Spleen (tissue), 7 donors: ENCODE data around the gene IBA57.
"Not testable (repeated sequence)": the region's sequence is repeated elsewhere in the genome, so short reads cannot be mapped to it uniquely, and the experiment has no call there.

Experiments used
- CTCF ChIP-seq, 11 experiments: fragments of 200-600 bp in 7 of 11; fragments of 450-650 bp in 4 of 11; sonication (generic) in 4 of 11; IDR thresholded peaks in 8 of 11; conservative IDR thresholded peaks in 3 of 11; 1 replicate in 7 of 11; 2 replicates in 4 of 11; pipeline versions ENCODE4 v1.4.0 to v1.8.0; 2016 to 2021; ENCODE audit warnings: antibody characterized with exemption in 11 of 11, inconsistent platforms in 4 of 11, mild to moderate bottlenecking in 1 of 11
- POLR2A ChIP-seq, 3 donors: fragments of 450-650 bp; IDR thresholded peaks; one replicate each; pipeline ENCODE4 v1.5.1; 2017; ENCODE audit warnings: antibody characterized with exemption in 3 of 3, mild to moderate bottlenecking in 1 of 3
- POLR2AphosphoS5 ChIP-seq, 3 donors: sonication (generic); formaldehyde crosslinking; IDR thresholded peaks; one replicate each; pipeline ENCODE4 v1.5.1; 2017; ENCODE audit warnings: antibody characterized with exemption in 3 of 3
- donor health status: DM: no; HTN: no; CAD: no; lungs with moderate emphysema.
- donor health status: DM: no; HTN: no; CAD: no.
- donor health status: DM: no; HTN: no; CAD: no.

- TF ChIP-seq CTCF (IDR thresholded peaks at IDR 0.05 in 8 of 11, conservative IDR thresholded peaks at IDR 0.05 in 3 of 11); POLR2A (IDR thresholded peaks at IDR 0.05); POLR2AphosphoS5 (IDR thresholded peaks at IDR 0.05): not testable (repeated sequence)
These were observed 22.6 kb downstream of the IBA57 start for GRCh38 chr1:228188249-228188648.
